AG04450 (cell line): ENCODE measurements around the gene RNF123. TPM values are rescaled to one million over a fixed set of nuclear protein-coding genes. Genes with fewer than 3 reads are reported as not detected.
"Not testable (repeated sequence)": the region's sequence is repeated elsewhere in the genome, so short reads cannot be mapped to it uniquely, and the experiment has no call there.

Experiments used
- CTCF ChIA-PET: fragments of 300-600, 350-600 bp; formaldehyde crosslinking; extraction: SDS; loops from one replicate; lab custom pipeline; 2022; ENCODE audit warnings: antibody characterized with exemption, inconsistent platforms; lab: Charles Lee
- POLR2A ChIA-PET: fragments of 350-600 bp; formaldehyde crosslinking; extraction: SDS; loops from one replicate; lab custom pipeline; 2021; ENCODE audit warnings: antibody characterized with exemption, inconsistent platforms; lab: Yijun Ruan, JAX
- DNase-seq: peaks from one replicate; pipeline ENCODE4 v3.0.0-alpha.2; 2011; ENCODE audit warnings: low read depth, low spot score
- H3K27ac ChIP-seq: one replicate; pipeline ENCODE4 v1.5.1; 2012; ENCODE audit warnings: low read depth, low read length, control low read depth
- H3K27me3 ChIP-seq: one replicate; pipeline ENCODE4 v1.6.0; 2012; ENCODE audit warnings: low read length; ENCODE audit not compliant: control insufficient read depth, insufficient read depth
- H3K4me3 ChIP-seq: 2 replicates; pipeline ENCODE4 v1.5.1; 2011; ENCODE audit warnings: mild to moderate bottlenecking, low read depth, low read length, control low read depth
- H3K9me3 ChIP-seq: 2 replicates; pipeline ENCODE4 v1.5.1; 2012; ENCODE audit warnings: low read length; ENCODE audit not compliant: control insufficient read depth, insufficient read depth
- polyA plus RNA-seq: library from polyadenylated mRNA; depleted of rRNA; stranded (reverse); fragments of >200 nt; gene quantifications from 2 replicates; pipeline ENCODE4 v1.2.3, GENCODE V29; 2011
- TF ChIP-seq, protein P1 (sequence below): IDR thresholded peaks from 2 replicates; pipeline ENCODE4 v1.5.1; 2011; ENCODE audit warnings: low read depth, low read length, control low read depth, inconsistent platforms

RNF123 gene
- polyA plus RNA-seq, 1 experiment: 22.9 TPM

DNA sequence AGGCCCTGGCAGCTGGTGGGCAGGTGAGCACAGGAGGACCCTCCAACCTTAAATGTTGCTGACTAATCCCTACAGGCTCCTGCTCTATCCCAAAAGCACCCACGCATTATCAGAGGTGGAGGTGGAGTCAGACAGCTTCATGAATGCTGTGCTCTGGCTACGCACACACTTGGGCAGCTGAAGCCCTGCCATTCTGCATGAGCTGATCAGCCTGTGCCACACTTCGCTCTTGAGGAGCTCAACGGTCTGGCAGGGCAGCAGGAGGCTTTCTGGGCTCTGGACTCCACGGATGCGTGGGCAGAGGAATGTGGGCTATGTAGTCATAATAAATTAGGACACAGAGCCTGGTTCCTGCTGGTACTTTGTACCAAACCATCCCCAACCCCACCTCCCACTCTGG lies 6.2 kb upstream of the RNF123 start:
- Histone ChIP-seq H3K4me3 (no peak overlapping the region), H3K27me3 (no peaks in the 10 kb centered on the region), H3K9me3 (no peaks in the 10 kb centered on the region), H3K27ac (no peak overlapping the region)
- CTCF ChIA-PET: no interaction called here
- TF ChIP-seq, protein P1, sequence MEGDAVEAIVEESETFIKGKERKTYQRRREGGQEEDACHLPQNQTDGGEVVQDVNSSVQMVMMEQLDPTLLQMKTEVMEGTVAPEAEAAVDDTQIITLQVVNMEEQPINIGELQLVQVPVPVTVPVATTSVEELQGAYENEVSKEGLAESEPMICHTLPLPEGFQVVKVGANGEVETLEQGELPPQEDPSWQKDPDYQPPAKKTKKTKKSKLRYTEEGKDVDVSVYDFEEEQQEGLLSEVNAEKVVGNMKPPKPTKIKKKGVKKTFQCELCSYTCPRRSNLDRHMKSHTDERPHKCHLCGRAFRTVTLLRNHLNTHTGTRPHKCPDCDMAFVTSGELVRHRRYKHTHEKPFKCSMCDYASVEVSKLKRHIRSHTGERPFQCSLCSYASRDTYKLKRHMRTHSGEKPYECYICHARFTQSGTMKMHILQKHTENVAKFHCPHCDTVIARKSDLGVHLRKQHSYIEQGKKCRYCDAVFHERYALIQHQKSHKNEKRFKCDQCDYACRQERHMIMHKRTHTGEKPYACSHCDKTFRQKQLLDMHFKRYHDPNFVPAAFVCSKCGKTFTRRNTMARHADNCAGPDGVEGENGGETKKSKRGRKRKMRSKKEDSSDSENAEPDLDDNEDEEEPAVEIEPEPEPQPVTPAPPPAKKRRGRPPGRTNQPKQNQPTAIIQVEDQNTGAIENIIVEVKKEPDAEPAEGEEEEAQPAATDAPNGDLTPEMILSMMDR: no peak
- no peak for DNase-seq
- POLR2A ChIA-PET: no interaction called here

GRCh38 chr3:49684453-49684852 lies 4.9 kb upstream of the RNF123 start:
- H3K27me3 ChIP-seq, CTCF ChIA-PET, POLR2A ChIA-PET, H3K27ac ChIP-seq, H3K9me3 ChIP-seq, DNase-seq, H3K4me3 ChIP-seq: not testable (repeated sequence)

DNA sequence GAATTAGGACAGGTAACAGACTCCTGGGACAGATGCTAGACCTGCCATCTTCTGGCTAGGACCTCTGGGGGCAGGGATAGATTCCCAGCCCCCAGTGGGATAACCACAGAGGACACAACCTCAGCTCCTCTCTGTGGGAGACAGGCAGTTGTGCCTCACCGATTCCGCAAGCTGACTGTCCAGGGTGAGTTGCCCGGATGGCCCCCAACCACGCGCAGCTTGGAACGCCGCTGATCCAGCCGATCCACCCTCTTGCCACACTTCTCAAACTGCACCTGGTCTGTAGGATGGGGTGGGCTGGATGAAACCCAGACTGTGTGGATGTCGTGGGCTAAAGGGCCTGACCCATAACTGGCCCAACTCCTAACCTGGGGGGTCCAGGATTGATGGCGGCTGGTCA lies 4.3 kb upstream of the RNF123 start:
- H3K27me3 ChIP-seq, H3K9me3 ChIP-seq, H3K27ac ChIP-seq, H3K4me3 ChIP-seq, DNase-seq, CTCF ChIA-PET, POLR2A ChIA-PET: not testable (repeated sequence)

GRCh38 chr3:49685846-49686245 lies 3.5 kb upstream of the RNF123 start:
- POLR2A ChIA-PET, CTCF ChIA-PET, H3K27ac ChIP-seq, H3K9me3 ChIP-seq, DNase-seq, H3K4me3 ChIP-seq, H3K27me3 ChIP-seq: not testable (repeated sequence)

- POLR2A ChIA-PET, H3K27me3 ChIP-seq, H3K9me3 ChIP-seq, CTCF ChIA-PET, DNase-seq, H3K27ac ChIP-seq: not testable (repeated sequence)
- H3K4me3 ChIP-seq: peak overlapping the region; percentile 39
Observed at GRCh38 chr3:49686346-49686745, 3.0 kb upstream of the RNF123 start.

DNA sequence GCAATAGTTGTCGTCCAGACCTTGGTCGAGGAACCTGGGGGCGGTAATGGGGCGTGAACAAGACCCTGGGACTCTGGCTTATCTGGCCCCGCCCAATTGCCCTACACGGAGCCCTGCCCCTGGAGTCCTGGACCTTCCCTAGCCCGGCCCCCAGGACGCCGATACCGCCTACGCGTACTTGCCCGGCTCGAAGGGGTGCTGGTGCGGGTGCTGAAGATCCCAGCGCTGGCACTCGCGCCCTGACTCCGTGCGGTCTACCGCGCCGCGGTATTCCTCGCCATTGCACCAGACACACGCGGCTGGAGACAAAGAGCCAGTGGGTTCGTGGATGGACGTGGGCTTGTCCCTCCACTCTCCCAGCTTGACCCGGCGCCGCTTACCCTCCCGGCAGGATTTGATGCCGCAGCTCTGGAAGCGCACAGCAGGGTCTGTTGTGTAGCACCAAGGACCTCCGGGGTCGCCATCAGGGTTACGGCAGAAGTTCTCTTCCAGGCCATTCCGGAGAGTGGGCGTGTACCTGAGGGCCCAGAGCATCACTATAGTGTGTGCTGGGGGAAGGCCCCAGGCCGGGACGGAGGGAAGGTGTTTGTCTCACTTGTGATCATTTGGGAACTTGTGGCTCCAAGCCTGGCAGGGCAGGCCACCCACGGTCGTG lies 2.5 kb upstream of the RNF123 start:
- CTCF ChIA-PET, POLR2A ChIA-PET, DNase-seq: not testable (repeated sequence)

GRCh38 chr3:49687424-49687795 lies 1.9 kb upstream of the RNF123 start:
- DNase-seq, H3K9me3 ChIP-seq, CTCF ChIA-PET, H3K27ac ChIP-seq, H3K4me3 ChIP-seq, POLR2A ChIA-PET, H3K27me3 ChIP-seq: not testable (repeated sequence)

More for the DNA sequence above, 2.5 kb upstream of the RNF123 start:
- not testable (repeated sequence) for H3K27ac ChIP-seq, H3K27me3 ChIP-seq, H3K9me3 ChIP-seq
- H3K4me3 ChIP-seq: peak overlapping the region; percentile 39

DNA sequence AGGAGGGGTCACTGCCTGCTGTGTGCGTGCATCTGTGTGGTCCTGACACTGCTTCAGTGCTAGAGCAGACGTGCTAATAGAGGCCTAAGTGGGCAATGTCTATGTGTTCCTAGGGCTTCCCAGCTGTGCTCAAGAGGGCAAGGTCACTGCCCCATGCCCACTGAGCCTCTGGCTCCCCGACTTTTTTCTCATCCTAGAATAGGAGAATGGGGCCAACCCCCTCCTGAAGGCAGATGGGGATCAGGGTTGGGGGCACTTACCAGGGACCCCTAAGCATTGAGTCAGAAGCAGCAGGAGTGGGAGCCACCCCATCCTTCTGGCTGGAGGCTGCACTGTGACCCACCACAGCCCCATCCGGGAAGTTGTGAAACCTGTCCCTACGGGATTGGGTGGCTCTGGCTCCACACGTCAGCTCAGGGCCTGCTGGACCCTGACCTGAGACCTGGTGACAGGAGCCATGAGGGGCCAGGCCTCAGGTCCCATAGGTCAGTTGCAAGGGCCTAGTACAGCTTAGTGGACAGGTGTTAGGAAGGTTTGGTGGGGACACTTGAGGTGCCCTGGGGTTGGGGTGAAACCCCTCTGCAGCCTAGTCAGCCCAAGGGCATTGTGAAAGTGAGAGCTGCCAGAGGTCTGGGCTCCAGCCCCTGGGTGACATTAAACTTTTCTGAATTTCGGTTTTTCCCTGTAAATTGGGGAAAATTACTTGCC lies 865 bp upstream of the RNF123 start:
- H3K9me3 ChIP-seq, H3K27me3 ChIP-seq, H3K27ac ChIP-seq, POLR2A ChIA-PET, DNase-seq, CTCF ChIA-PET: not testable (repeated sequence)
- peak overlapping the region; percentile 95 for H3K4me3 ChIP-seq

GRCh38 chr3:49689908-49690624 lies 709 bp downstream of the RNF123 start:
- DNase-seq, POLR2A ChIA-PET, H3K27me3 ChIP-seq, CTCF ChIA-PET, H3K9me3 ChIP-seq: not testable (repeated sequence)
- peak overlapping the region; percentile 52 for H3K27ac ChIP-seq
- H3K4me3 ChIP-seq: peak overlapping the region; percentile 95

GRCh38 chr3:49690856-49691255 lies 1.5 kb downstream of the RNF123 start:
- H3K9me3 ChIP-seq, H3K27me3 ChIP-seq, H3K4me3 ChIP-seq, POLR2A ChIA-PET, DNase-seq, CTCF ChIA-PET, H3K27ac ChIP-seq: not testable (repeated sequence)

DNA sequence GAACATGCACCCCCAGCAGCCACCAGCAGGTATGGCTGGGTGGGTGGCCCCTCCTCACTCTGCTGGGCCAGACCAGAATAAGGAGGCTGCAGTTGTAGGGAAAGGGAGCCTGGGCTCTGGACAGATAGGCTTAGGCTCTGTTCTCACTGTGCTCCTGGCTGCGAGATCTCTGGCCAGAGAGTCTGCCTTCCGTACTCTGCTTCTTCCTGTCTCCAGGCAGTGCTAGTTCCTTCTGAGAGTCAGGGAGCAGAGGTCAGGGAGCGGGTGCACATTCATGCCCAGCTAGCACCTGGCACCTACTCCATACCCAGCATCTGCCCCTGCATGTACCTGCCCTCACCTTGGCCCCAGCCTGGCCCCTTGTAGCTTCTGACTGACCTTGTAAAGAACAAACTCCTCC lies 2.1 kb downstream of the RNF123 start:
- H3K9me3 ChIP-seq, H3K4me3 ChIP-seq, H3K27me3 ChIP-seq, DNase-seq, CTCF ChIA-PET, H3K27ac ChIP-seq, POLR2A ChIA-PET: not testable (repeated sequence)
